Lung microvascular endothelial cell (primary cell): Measurements from ENCODE around the gene SAA2. TPM values are rescaled to one million over a fixed set of nuclear protein-coding genes. Genes with fewer than 3 reads are reported as not detected.

Experiments
- DNase-seq, 2 donors: peaks; one replicate each; pipeline versions ENCODE4 v3.0.0 to v3.0.0-alpha.2; 2010; ENCODE audit warnings: low read depth in 2 of 2
- total RNA-seq: library from RNA; depleted of rRNA; stranded (reverse); fragments of >200 nt; gene quantifications from 2 replicates; pipeline ENCODE4 v1.2.1, GENCODE V29; 2014

Gene SAA2
- total RNA-seq, 1 donor from 2014 or later: not detected

- DNase-seq: no peak
Measured at GRCh38 chr11:18196532-18196931, 51.9 kb downstream of the SAA2 start.

Other genes starting within 250 kb of the SAA2 start
- gene SERGEF, start 235.6 kb downstream of the SAA2 start, total RNA-seq: 15.9 and 20.0 TPM in 2 replicates
- gene TPH1, start 202.4 kb downstream of the SAA2 start, total RNA-seq: under 0.01 TPM in 1 of 2 replicates, not detected in the other
- 12.7 and 17.7 TPM in 2 replicates for gene SAAL1, start 142.6 kb downstream of the SAA2 start, total RNA-seq
- under 0.01 and 0.40 TPM in 2 replicates for gene MRGPRX3, start 116.1 kb downstream of the SAA2 start, total RNA-seq
- 0.79 and 0.87 TPM in 2 replicates for gene MRGPRX4, start 75.8 kb downstream of the SAA2 start, total RNA-seq
- not detected in 2 replicates for gene SAA4, start 11.9 kb downstream of the SAA2 start, total RNA-seq
- gene SAA1, start 17.6 kb upstream of the SAA2 start, total RNA-seq: not detected in 2 replicates
- gene HPS5, start 73.5 kb upstream of the SAA2 start, total RNA-seq: 16.6 and 28.2 TPM in 2 replicates
- gene GTF2H1, start 73.9 kb upstream of the SAA2 start, total RNA-seq: 41.0 and 45.8 TPM in 2 replicates
- 207 and 243 TPM in 2 replicates for gene LDHA, start 145.9 kb upstream of the SAA2 start, total RNA-seq
- gene LDHC, start 163.7 kb upstream of the SAA2 start, total RNA-seq: not detected in 2 replicates
- gene LDHAL6A, start 207.2 kb upstream of the SAA2 start, total RNA-seq: not detected in 2 replicates